Measurements from ENCODE around the gene DPP6.

DPP6 gene

GRCh38 chr7:154385214-154385613 lies 333.0 kb downstream of the DPP6 start:
- no peaks in the 10 kb centered on the region for H3K79me2 ChIP-seq
- H3K9ac ChIP-seq, result no peak overlapping the region
- no peak overlapping the region for H2AFZ ChIP-seq
- no peak overlapping the region for H3K27ac ChIP-seq
- H3K4me3 ChIP-seq (ENCODE audit: low read depth, low read length), result no peak overlapping the region
- TF ChIP-seq CTCF (IDR thresholded peaks at IDR 0.05), result no peak
- no peak overlapping the region for H3K4me2 ChIP-seq (ENCODE audit: low read length)
- no peaks in the 10 kb centered on the region for H3K4me1 ChIP-seq
- no peaks in the 10 kb centered on the region for H3K27me3 ChIP-seq (ENCODE audit: control insufficient read depth, insufficient read depth, low read length)
- no peaks in the 10 kb centered on the region for H3K36me3 ChIP-seq (ENCODE audit: control insufficient read depth, insufficient read depth, low read length)
- H3K9me3 ChIP-seq (ENCODE audit: control insufficient read depth, low read length), result no peaks in the 10 kb centered on the region

GRCh38 chr7:154387252-154387651 lies 335.1 kb downstream of the DPP6 start:
- H3K27me3 ChIP-seq (ENCODE audit: control insufficient read depth, insufficient read depth, low read length), result no peaks in the 10 kb centered on the region
- H3K36me3 ChIP-seq (ENCODE audit: control insufficient read depth, insufficient read depth, low read length), result no peaks in the 10 kb centered on the region
- no peak overlapping the region for H3K4me2 ChIP-seq (ENCODE audit: low read length)
- TF ChIP-seq CTCF (IDR thresholded peaks at IDR 0.05), result no peak
- no peak overlapping the region for H2AFZ ChIP-seq
- no peak overlapping the region for H3K27ac ChIP-seq
- H3K9ac ChIP-seq, result no peak overlapping the region
- no peaks in the 10 kb centered on the region for H3K4me1 ChIP-seq
- no peak overlapping the region for H3K4me3 ChIP-seq (ENCODE audit: low read depth, low read length)
- no peaks in the 10 kb centered on the region for H3K9me3 ChIP-seq (ENCODE audit: control insufficient read depth, low read length)
- no peaks in the 10 kb centered on the region for H3K79me2 ChIP-seq

GRCh38 chr7:154388412-154388811 lies 336.2 kb downstream of the DPP6 start:
- Histone ChIP-seq H3K79me2 (no peaks in the 10 kb centered on the region), H3K36me3 (ENCODE audit: control insufficient read depth, insufficient read depth, low read length) (no peaks in the 10 kb centered on the region), H3K27ac (no peak overlapping the region), H3K4me2 (ENCODE audit: low read length) (no peak overlapping the region), H3K9ac (no peak overlapping the region), H3K9me3 (ENCODE audit: control insufficient read depth, low read length) (no peaks in the 10 kb centered on the region), H2AFZ (no peak overlapping the region), H3K27me3 (ENCODE audit: control insufficient read depth, insufficient read depth, low read length) (no peaks in the 10 kb centered on the region), H3K4me3 (ENCODE audit: low read depth, low read length) (no peak overlapping the region), H3K4me1 (no peaks in the 10 kb centered on the region)
- no peak for TF ChIP-seq CTCF (IDR thresholded peaks at IDR 0.05)

GRCh38 chr7:154388999-154389398 lies 336.8 kb downstream of the DPP6 start:
- no peak for TF ChIP-seq CTCF (IDR thresholded peaks at IDR 0.05)
- Histone ChIP-seq H3K4me3 (ENCODE audit: low read depth, low read length) (no peak overlapping the region), H3K27ac (no peak overlapping the region), H3K27me3 (ENCODE audit: control insufficient read depth, insufficient read depth, low read length) (no peaks in the 10 kb centered on the region), H3K4me1 (no peaks in the 10 kb centered on the region), H3K4me2 (ENCODE audit: low read length) (no peak overlapping the region), H3K9me3 (ENCODE audit: control insufficient read depth, low read length) (no peaks in the 10 kb centered on the region), H3K79me2 (no peaks in the 10 kb centered on the region), H2AFZ (no peak overlapping the region), H3K36me3 (ENCODE audit: control insufficient read depth, insufficient read depth, low read length) (no peaks in the 10 kb centered on the region), H3K9ac (no peak overlapping the region)

GRCh38 chr7:154390961-154391360 lies 338.8 kb downstream of the DPP6 start:
- Histone ChIP-seq H3K36me3 (ENCODE audit: control insufficient read depth, insufficient read depth, low read length) (no peaks in the 10 kb centered on the region), H3K79me2 (no peaks in the 10 kb centered on the region), H2AFZ (no peak overlapping the region), H3K27ac (no peak overlapping the region), H3K4me2 (ENCODE audit: low read length) (no peak overlapping the region), H3K27me3 (ENCODE audit: control insufficient read depth, insufficient read depth, low read length) (no peaks in the 10 kb centered on the region), H3K4me1 (no peaks in the 10 kb centered on the region), H3K9me3 (ENCODE audit: control insufficient read depth, low read length) (no peaks in the 10 kb centered on the region), H3K9ac (no peak overlapping the region), H3K4me3 (ENCODE audit: low read depth, low read length) (no peak overlapping the region)
- TF ChIP-seq CTCF (IDR thresholded peaks at IDR 0.05), result no peak
